ENCODE measurements around the gene DUSP1.

DNA sequence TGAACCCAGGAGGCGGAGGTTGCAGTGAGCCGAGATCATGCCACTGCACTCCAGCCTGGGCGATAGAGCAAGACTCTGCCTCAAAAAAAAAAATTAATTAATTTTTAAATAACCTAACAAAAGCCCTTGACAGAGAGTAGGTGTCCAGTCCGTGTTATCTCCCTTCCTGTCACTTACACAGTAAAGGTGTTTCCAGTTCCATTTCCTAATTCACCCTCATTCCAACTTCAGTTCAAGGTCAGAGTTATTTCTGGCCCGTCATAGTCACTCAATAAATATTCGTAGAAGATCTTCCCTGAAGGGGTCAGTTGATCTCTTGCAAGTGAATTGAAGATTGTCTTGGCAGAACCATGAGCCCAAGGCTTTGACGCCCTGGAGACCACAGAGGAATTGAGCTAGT lies 46.7 kb upstream of the DUSP1 start:
- no peak for TF ChIP-seq POLR2A (IDR thresholded peaks at IDR 0.05)
- TF ChIP-seq, protein P1, sequence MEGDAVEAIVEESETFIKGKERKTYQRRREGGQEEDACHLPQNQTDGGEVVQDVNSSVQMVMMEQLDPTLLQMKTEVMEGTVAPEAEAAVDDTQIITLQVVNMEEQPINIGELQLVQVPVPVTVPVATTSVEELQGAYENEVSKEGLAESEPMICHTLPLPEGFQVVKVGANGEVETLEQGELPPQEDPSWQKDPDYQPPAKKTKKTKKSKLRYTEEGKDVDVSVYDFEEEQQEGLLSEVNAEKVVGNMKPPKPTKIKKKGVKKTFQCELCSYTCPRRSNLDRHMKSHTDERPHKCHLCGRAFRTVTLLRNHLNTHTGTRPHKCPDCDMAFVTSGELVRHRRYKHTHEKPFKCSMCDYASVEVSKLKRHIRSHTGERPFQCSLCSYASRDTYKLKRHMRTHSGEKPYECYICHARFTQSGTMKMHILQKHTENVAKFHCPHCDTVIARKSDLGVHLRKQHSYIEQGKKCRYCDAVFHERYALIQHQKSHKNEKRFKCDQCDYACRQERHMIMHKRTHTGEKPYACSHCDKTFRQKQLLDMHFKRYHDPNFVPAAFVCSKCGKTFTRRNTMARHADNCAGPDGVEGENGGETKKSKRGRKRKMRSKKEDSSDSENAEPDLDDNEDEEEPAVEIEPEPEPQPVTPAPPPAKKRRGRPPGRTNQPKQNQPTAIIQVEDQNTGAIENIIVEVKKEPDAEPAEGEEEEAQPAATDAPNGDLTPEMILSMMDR (IDR thresholded peaks at IDR 0.05), result no peak
- TF ChIP-seq EP300 (IDR thresholded peaks at IDR 0.05), result no peak

All from upper lobe of left lung (tissue), 4 donors.